Nephron progenitor cell (in vitro differentiated cells): ENCODE results near the gene ZSCAN30.
"Not testable (repeated sequence)": the region's sequence is repeated elsewhere in the genome, so short reads cannot be mapped to it uniquely, and the experiment has no call there.

Experiments
- DNase-seq: peaks from one replicate; pipeline ENCODE4 v3.0.0; 2021
- H3K27ac Mint-ChIP-seq: 2 replicates; pipeline ENCODE4 v1.8.0; 2021; ENCODE audit warnings: mild to moderate bottlenecking, moderate library complexity, mixed read lengths
- H3K27me3 Mint-ChIP-seq: 2 replicates; pipeline ENCODE4 v1.8.0; 2021; ENCODE audit warnings: mild to moderate bottlenecking, low read depth, mixed read lengths; ENCODE audit not compliant: poor library complexity
- H3K36me3 Mint-ChIP-seq: 2 replicates; pipeline ENCODE4 v1.8.0; 2021; ENCODE audit warnings: low read depth, mixed read lengths
- H3K4me1 Mint-ChIP-seq: 2 replicates; pipeline ENCODE4 v1.8.0; 2021; ENCODE audit warnings: mixed read lengths
- H3K4me3 Mint-ChIP-seq: 2 replicates; pipeline ENCODE4 v1.8.0; 2021; ENCODE audit warnings: mild to moderate bottlenecking, moderate library complexity, mixed read lengths
- H3K9me3 Mint-ChIP-seq: 2 replicates; pipeline ENCODE4 v1.8.0; 2021; ENCODE audit warnings: mild to moderate bottlenecking, moderate library complexity, mixed read lengths
- CTCF ChIP-seq: fragments of 200-600 bp; sonication (generic); IDR thresholded peaks from 2 replicates; pipeline ENCODE4 v1.5.0; 2021; ENCODE audit warnings: antibody characterized with exemption

The ZSCAN30 gene

GRCh38 chr18:35223797-35224196 is 66.2 kb downstream of the ZSCAN30 start:
- Mint-ChIP-seq H3K4me3 (no peak overlapping the region), H3K9me3 (no peaks in the 10 kb centered on the region), H3K4me1 (no peaks in the 10 kb centered on the region), H3K27ac (no peak overlapping the region), H3K36me3 (no peaks in the 10 kb centered on the region), H3K27me3 (peaks cover 3% of the 10 kb centered on the region)
- no peak for DNase-seq
- no peak for TF ChIP-seq CTCF

GRCh38 chr18:35220424-35220823 is 69.6 kb downstream of the ZSCAN30 start:
- no peaks in the 10 kb centered on the region for H3K36me3 Mint-ChIP-seq
- no peak for TF ChIP-seq CTCF
- no peak overlapping the region for H3K27ac Mint-ChIP-seq

GRCh38 chr18:35219331-35219730 is 70.7 kb downstream of the ZSCAN30 start:
- H3K27ac Mint-ChIP-seq, H3K9me3 Mint-ChIP-seq, H3K4me3 Mint-ChIP-seq, H3K27me3 Mint-ChIP-seq, DNase-seq, H3K36me3 Mint-ChIP-seq: not testable (repeated sequence)
- peaks cover 15% of the 10 kb centered on the region for H3K4me1 Mint-ChIP-seq

More at GRCh38 chr18:35220424-35220823, 69.6 kb downstream of the ZSCAN30 start:
- no peak for DNase-seq
- Mint-ChIP-seq H3K4me1 (peaks cover 8% of the 10 kb centered on the region), H3K27me3 (peaks cover 8% of the 10 kb centered on the region), H3K4me3 (no peak overlapping the region), H3K9me3 (no peaks in the 10 kb centered on the region)

- not testable (repeated sequence) for DNase-seq, H3K36me3 Mint-ChIP-seq, H3K27ac Mint-ChIP-seq, H3K9me3 Mint-ChIP-seq, H3K27me3 Mint-ChIP-seq, H3K4me3 Mint-ChIP-seq
- H3K4me1 Mint-ChIP-seq = peaks cover 15% of the 10 kb centered on the region
Measured at GRCh38 chr18:35216611-35217010, 73.4 kb downstream of the ZSCAN30 start.

GRCh38 chr18:35215026-35215425 is 75.0 kb downstream of the ZSCAN30 start:
- peaks cover 4% of the 10 kb centered on the region for H3K9me3 Mint-ChIP-seq
- no peak for TF ChIP-seq CTCF
- H3K36me3 Mint-ChIP-seq = no peaks in the 10 kb centered on the region
- peaks cover 4% of the 10 kb centered on the region for H3K27me3 Mint-ChIP-seq
- no peak overlapping the region for H3K27ac Mint-ChIP-seq
- H3K4me1 Mint-ChIP-seq = peaks cover 15% of the 10 kb centered on the region
- no peak overlapping the region for H3K4me3 Mint-ChIP-seq
- no peak for DNase-seq

GRCh38 chr18:35205746-35206458 is 84.1 kb downstream of the ZSCAN30 start:
- not testable (repeated sequence) for H3K4me3 Mint-ChIP-seq, H3K27ac Mint-ChIP-seq, H3K27me3 Mint-ChIP-seq, H3K4me1 Mint-ChIP-seq, DNase-seq
- peaks cover 22% of the 10 kb centered on the region for H3K9me3 Mint-ChIP-seq
- H3K36me3 Mint-ChIP-seq = peaks cover 14% of the 10 kb centered on the region

GRCh38 chr18:35205199-35205712 is 84.8 kb downstream of the ZSCAN30 start:
- Mint-ChIP-seq H3K4me1 (no peaks in the 10 kb centered on the region), H3K27me3 (peaks cover 7% of the 10 kb centered on the region), H3K27ac (no peak overlapping the region), H3K36me3 (peaks cover 14% of the 10 kb centered on the region), H3K4me3 (no peak overlapping the region), H3K9me3 (peaks cover 22% of the 10 kb centered on the region)
- TF ChIP-seq CTCF = no peak
- no peak for DNase-seq
